ENCODE measurements around the gene TALDO1.

- TF ChIP-seq, protein P1, sequence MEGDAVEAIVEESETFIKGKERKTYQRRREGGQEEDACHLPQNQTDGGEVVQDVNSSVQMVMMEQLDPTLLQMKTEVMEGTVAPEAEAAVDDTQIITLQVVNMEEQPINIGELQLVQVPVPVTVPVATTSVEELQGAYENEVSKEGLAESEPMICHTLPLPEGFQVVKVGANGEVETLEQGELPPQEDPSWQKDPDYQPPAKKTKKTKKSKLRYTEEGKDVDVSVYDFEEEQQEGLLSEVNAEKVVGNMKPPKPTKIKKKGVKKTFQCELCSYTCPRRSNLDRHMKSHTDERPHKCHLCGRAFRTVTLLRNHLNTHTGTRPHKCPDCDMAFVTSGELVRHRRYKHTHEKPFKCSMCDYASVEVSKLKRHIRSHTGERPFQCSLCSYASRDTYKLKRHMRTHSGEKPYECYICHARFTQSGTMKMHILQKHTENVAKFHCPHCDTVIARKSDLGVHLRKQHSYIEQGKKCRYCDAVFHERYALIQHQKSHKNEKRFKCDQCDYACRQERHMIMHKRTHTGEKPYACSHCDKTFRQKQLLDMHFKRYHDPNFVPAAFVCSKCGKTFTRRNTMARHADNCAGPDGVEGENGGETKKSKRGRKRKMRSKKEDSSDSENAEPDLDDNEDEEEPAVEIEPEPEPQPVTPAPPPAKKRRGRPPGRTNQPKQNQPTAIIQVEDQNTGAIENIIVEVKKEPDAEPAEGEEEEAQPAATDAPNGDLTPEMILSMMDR (IDR thresholded peaks at IDR 0.05), result no peak
- no peak for TF ChIP-seq POLR2A (IDR thresholded peaks at IDR 0.05)
Measured at GRCh38 chr11:726278-727220, 20.7 kb upstream of the TALDO1 start.
